LNCAP (cell line): ENCODE measurements around the gene AMPD2.

Experiments used
- CTCF ChIP-seq: fragments of 450-650 bp; IDR thresholded peaks from 2 replicates; pipeline ENCODE4 v1.5.1; 2017; ENCODE audit warnings: mild to moderate bottlenecking

AMPD2 gene

GRCh38 chr1:109586055-109586454 lies 33.6 kb upstream of the AMPD2 start:
- TF ChIP-seq CTCF, result no peak

- TF ChIP-seq CTCF, result no peak
Measured at GRCh38 chr1:109589177-109589576, 30.5 kb upstream of the AMPD2 start.

GRCh38 chr1:109589679-109590078 lies 30.0 kb upstream of the AMPD2 start:
- no peak for TF ChIP-seq CTCF

- TF ChIP-seq CTCF, result no peak
Measured at GRCh38 chr1:109592916-109593315, 26.7 kb upstream of the AMPD2 start.

- TF ChIP-seq CTCF, result no peak
Measured at GRCh38 chr1:109595531-109595930, 24.1 kb upstream of the AMPD2 start.

GRCh38 chr1:109598156-109598555 lies 21.5 kb upstream of the AMPD2 start:
- TF ChIP-seq CTCF, result no peak

- no peak for TF ChIP-seq CTCF
Measured at GRCh38 chr1:109598655-109599054, 21.0 kb upstream of the AMPD2 start.

- no peak for TF ChIP-seq CTCF
Measured at GRCh38 chr1:109603229-109603628, 16.4 kb upstream of the AMPD2 start.
